ENCODE data around the gene DOK6.

DOK6 gene

DNA sequence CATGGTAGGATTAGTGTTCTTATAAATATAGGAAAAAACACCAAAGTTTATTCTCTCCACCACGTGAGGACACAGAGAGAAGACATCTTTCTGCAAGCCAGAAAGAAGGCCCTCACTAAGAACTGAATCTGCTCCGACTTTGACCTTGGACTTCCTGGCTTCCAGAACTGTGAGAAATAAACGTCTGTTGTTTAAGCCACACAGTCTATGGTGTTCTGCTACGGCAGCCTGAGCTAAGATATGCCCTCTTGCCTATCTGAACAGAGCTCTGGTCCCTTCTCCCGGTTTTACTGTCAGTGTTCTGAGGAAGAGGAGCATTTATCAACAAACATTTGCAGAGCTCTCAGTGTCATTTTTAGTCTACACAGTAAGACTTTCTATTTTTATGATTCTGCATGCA, 131.3 kb downstream of the DOK6 start:
- no peaks in the 10 kb centered on the region for H3K36me3 ChIP-seq (ENCODE audit: insufficient read depth, low read length)
- no peak overlapping the region for H3K9ac ChIP-seq (ENCODE audit: insufficient read length)
- H3K4me3 ChIP-seq = no peak overlapping the region
- no peak for DNase-seq (ENCODE audit: low read depth, low spot score)
- no peaks in the 10 kb centered on the region for H3K9me3 ChIP-seq (ENCODE audit: low read depth, low read length)
- no peak overlapping the region for H3K27ac ChIP-seq
- TF ChIP-seq POLR2AphosphoS5 (IDR thresholded peaks at IDR 0.05; ENCODE audit: borderline replicate concordance, low read depth, low read length) = no peak
- TF ChIP-seq EZH2 (IDR thresholded peaks at IDR 0.05) = no peak
- TF ChIP-seq FOXP2 (optimal IDR thresholded peaks at IDR 0.05; ENCODE audit: control extremely low read depth, extremely low read length, insufficient read depth) = no peak

DNA sequence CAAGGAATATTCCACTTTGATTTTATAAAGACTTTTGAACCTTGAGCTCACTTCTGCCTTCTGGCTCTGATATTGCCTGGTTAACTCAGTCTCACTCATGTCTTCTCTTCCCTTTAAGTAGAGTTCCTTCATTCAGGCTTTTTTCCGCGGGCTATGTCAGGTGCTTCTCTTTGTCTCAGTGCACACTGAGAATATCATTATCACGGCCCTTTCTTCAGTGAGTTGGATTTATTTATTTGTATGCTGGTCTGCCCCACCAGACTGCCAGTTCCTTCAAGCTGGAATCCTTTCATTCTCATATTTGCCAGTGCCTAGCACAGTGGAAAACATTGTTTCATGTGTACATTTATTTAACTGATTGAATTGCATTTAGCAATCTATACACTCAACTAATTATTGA, 136.5 kb downstream of the DOK6 start:
- H3K36me3 ChIP-seq (ENCODE audit: insufficient read depth, low read length) = no peaks in the 10 kb centered on the region
- no peak for DNase-seq (ENCODE audit: low read depth, low spot score)
- H3K27ac ChIP-seq = no peak overlapping the region
- H3K4me3 ChIP-seq = no peak overlapping the region
- no peaks in the 10 kb centered on the region for H3K9me3 ChIP-seq (ENCODE audit: low read depth, low read length)
- TF ChIP-seq EZH2 (IDR thresholded peaks at IDR 0.05) (no peak), FOXP2 (optimal IDR thresholded peaks at IDR 0.05; ENCODE audit: control extremely low read depth, extremely low read length, insufficient read depth) (no peak), POLR2AphosphoS5 (IDR thresholded peaks at IDR 0.05; ENCODE audit: borderline replicate concordance, low read depth, low read length) (no peak)
- H3K9ac ChIP-seq (ENCODE audit: insufficient read length) = no peak overlapping the region

GRCh38 chr18:69538849-69539248, 138.2 kb downstream of the DOK6 start:
- no peak overlapping the region for H3K4me3 ChIP-seq
- H3K9ac ChIP-seq (ENCODE audit: insufficient read length) = no peak overlapping the region
- no peak for DNase-seq (ENCODE audit: low read depth, low spot score)
- H3K27ac ChIP-seq = no peak overlapping the region
- no peaks in the 10 kb centered on the region for H3K36me3 ChIP-seq (ENCODE audit: insufficient read depth, low read length)
- no peaks in the 10 kb centered on the region for H3K9me3 ChIP-seq (ENCODE audit: low read depth, low read length)
- no peak for TF ChIP-seq POLR2AphosphoS5 (IDR thresholded peaks at IDR 0.05; ENCODE audit: borderline replicate concordance, low read depth, low read length)
- no peak for TF ChIP-seq EZH2 (IDR thresholded peaks at IDR 0.05)
- no peak for TF ChIP-seq FOXP2 (optimal IDR thresholded peaks at IDR 0.05; ENCODE audit: control extremely low read depth, extremely low read length, insufficient read depth)

- Histone ChIP-seq H3K4me3 (no peak overlapping the region), H3K9ac (ENCODE audit: insufficient read length) (no peak overlapping the region), H3K9me3 (ENCODE audit: low read depth, low read length) (no peaks in the 10 kb centered on the region), H3K27ac (no peak overlapping the region), H3K36me3 (ENCODE audit: insufficient read depth, low read length) (no peaks in the 10 kb centered on the region)
- no peak for DNase-seq (ENCODE audit: low read depth, low spot score)
- TF ChIP-seq POLR2AphosphoS5 (IDR thresholded peaks at IDR 0.05; ENCODE audit: borderline replicate concordance, low read depth, low read length) (no peak), EZH2 (IDR thresholded peaks at IDR 0.05) (no peak), FOXP2 (optimal IDR thresholded peaks at IDR 0.05; ENCODE audit: control extremely low read depth, extremely low read length, insufficient read depth) (no peak)
These were observed 138.7 kb downstream of the DOK6 start for GRCh38 chr18:69539404-69539803.

GRCh38 chr18:69556228-69556627, 155.5 kb downstream of the DOK6 start:
- TF ChIP-seq POLR2AphosphoS5 (IDR thresholded peaks at IDR 0.05; ENCODE audit: borderline replicate concordance, low read depth, low read length) (no peak), EZH2 (IDR thresholded peaks at IDR 0.05) (no peak), FOXP2 (optimal IDR thresholded peaks at IDR 0.05; ENCODE audit: control extremely low read depth, extremely low read length, insufficient read depth) (no peak)
- Histone ChIP-seq H3K36me3 (ENCODE audit: insufficient read depth, low read length) (no peaks in the 10 kb centered on the region), H3K9me3 (ENCODE audit: low read depth, low read length) (no peaks in the 10 kb centered on the region), H3K4me3 (no peak overlapping the region), H3K27ac (no peak overlapping the region), H3K9ac (ENCODE audit: insufficient read length) (no peak overlapping the region)
- no peak for DNase-seq (ENCODE audit: low read depth, low spot score)

DNA sequence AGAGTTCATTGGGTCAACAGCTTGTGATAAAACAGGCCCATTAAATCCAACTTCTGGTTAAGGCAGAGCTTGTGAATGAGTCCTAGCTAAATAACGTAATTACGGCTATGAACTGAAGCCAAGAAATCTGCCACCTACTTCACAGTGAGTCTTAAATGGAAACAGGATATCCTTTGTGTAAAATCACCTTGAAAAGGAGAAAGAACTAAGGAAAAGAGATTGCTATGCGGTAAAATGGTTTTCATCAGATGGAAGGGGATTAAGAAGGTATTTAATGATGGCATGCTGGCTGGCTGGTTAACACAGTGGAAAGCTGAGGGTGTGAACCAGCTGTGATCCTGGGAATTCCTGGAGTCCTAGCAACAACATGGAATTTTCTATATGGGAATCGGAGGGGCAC, 156.6 kb downstream of the DOK6 start:
- no peaks in the 10 kb centered on the region for H3K36me3 ChIP-seq (ENCODE audit: insufficient read depth, low read length)
- no peaks in the 10 kb centered on the region for H3K9me3 ChIP-seq (ENCODE audit: low read depth, low read length)
- H3K27ac ChIP-seq = no peak overlapping the region
- TF ChIP-seq EZH2 (IDR thresholded peaks at IDR 0.05) (no peak), FOXP2 (optimal IDR thresholded peaks at IDR 0.05; ENCODE audit: control extremely low read depth, extremely low read length, insufficient read depth) (no peak), POLR2AphosphoS5 (IDR thresholded peaks at IDR 0.05; ENCODE audit: borderline replicate concordance, low read depth, low read length) (no peak)
- H3K9ac ChIP-seq (ENCODE audit: insufficient read length) = no peak overlapping the region
- DNase-seq (ENCODE audit: low read depth, low spot score) = no peak
- no peak overlapping the region for H3K4me3 ChIP-seq

GRCh38 chr18:69558052-69558451, 157.4 kb downstream of the DOK6 start:
- H3K36me3 ChIP-seq (ENCODE audit: insufficient read depth, low read length) = no peaks in the 10 kb centered on the region
- H3K9me3 ChIP-seq (ENCODE audit: low read depth, low read length) = no peaks in the 10 kb centered on the region
- no peak overlapping the region for H3K9ac ChIP-seq (ENCODE audit: insufficient read length)
- no peak for DNase-seq (ENCODE audit: low read depth, low spot score)
- no peak overlapping the region for H3K27ac ChIP-seq
- H3K4me3 ChIP-seq = no peak overlapping the region
- no peak for TF ChIP-seq EZH2 (IDR thresholded peaks at IDR 0.05)
- no peak for TF ChIP-seq FOXP2 (optimal IDR thresholded peaks at IDR 0.05; ENCODE audit: control extremely low read depth, extremely low read length, insufficient read depth)
- no peak for TF ChIP-seq POLR2AphosphoS5 (IDR thresholded peaks at IDR 0.05; ENCODE audit: borderline replicate concordance, low read depth, low read length)

GRCh38 chr18:69559604-69560003, 158.9 kb downstream of the DOK6 start:
- Histone ChIP-seq H3K4me3 (no peak overlapping the region), H3K9me3 (ENCODE audit: low read depth, low read length) (no peaks in the 10 kb centered on the region), H3K36me3 (ENCODE audit: insufficient read depth, low read length) (no peaks in the 10 kb centered on the region), H3K27ac (no peak overlapping the region), H3K9ac (ENCODE audit: insufficient read length) (no peak overlapping the region)
- TF ChIP-seq EZH2 (IDR thresholded peaks at IDR 0.05) (no peak), FOXP2 (optimal IDR thresholded peaks at IDR 0.05; ENCODE audit: control extremely low read depth, extremely low read length, insufficient read depth) (no peak), POLR2AphosphoS5 (IDR thresholded peaks at IDR 0.05; ENCODE audit: borderline replicate concordance, low read depth, low read length) (no peak)
- no peak for DNase-seq (ENCODE audit: low read depth, low spot score)

DNA sequence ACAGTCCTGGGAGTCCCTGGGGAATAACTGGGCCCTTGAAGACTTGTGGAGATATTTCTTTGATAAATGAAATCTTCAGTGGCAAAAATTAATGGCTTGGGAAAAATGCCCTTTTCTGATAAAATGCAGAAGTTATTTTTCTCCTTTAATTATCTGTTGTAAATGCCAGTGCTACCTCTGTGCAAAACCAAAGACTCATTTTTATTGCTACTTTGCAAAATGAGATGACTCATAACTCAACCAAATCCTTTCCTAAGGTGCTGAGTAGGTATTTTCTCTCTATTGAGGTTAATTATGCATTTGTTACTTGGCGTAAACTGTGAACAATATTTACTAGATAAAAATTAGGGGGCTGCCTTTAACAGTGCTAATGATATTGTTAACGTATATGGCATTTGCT, 163.9 kb downstream of the DOK6 start:
- H3K9ac ChIP-seq (ENCODE audit: insufficient read length) = no peak overlapping the region
- H3K9me3 ChIP-seq (ENCODE audit: low read depth, low read length) = no peaks in the 10 kb centered on the region
- H3K4me3 ChIP-seq = no peak overlapping the region
- H3K36me3 ChIP-seq (ENCODE audit: insufficient read depth, low read length) = no peaks in the 10 kb centered on the region
- no peak overlapping the region for H3K27ac ChIP-seq
- TF ChIP-seq POLR2AphosphoS5 (IDR thresholded peaks at IDR 0.05; ENCODE audit: borderline replicate concordance, low read depth, low read length) = no peak
- no peak for DNase-seq (ENCODE audit: low read depth, low spot score)
